Thyroid gland (tissue), 4 donors: Measurements from ENCODE around the gene SNAP47.

ENCODE experiments used
- CTCF ChIP-seq, 6 experiments: fragments of 200-600 bp in 3 of 6; fragments of 450-650 bp in 3 of 6; sonication (generic) in 3 of 6; IDR thresholded peaks; one replicate each; pipeline ENCODE4 v1.5.1; 2016 to 2019; ENCODE audit warnings: antibody characterized with exemption in 6 of 6, mild to moderate bottlenecking in 2 of 6, inconsistent platforms in 1 of 6, moderate library complexity in 1 of 6
- POLR2A ChIP-seq, 2 donors: fragments of 450-650 bp; IDR thresholded peaks; one replicate each; pipeline ENCODE4 v1.6.1; 2017; ENCODE audit warnings: antibody characterized with exemption in 2 of 2, mild to moderate bottlenecking in 2 of 2, moderate library complexity in 1 of 2

- no peak for TF ChIP-seq CTCF (IDR thresholded peaks at IDR 0.05)
- TF ChIP-seq POLR2A (IDR thresholded peaks at IDR 0.05) = no peak
These were observed 6.1 kb downstream of the SNAP47 start for GRCh38 chr1:227741166-227741870.
